SK-N-SH (cell line): ENCODE data around the gene RFX4. TPM values are rescaled to one million over a fixed set of nuclear protein-coding genes. Genes with fewer than 3 reads are reported as not detected.

Source experiments
- CTCF ChIA-PET: fragments of 300-600, 350-600 bp; formaldehyde crosslinking; extraction: SDS; loops from one replicate; lab custom pipeline; 2021; lab: Yijun Ruan, JAX
- POLR2A ChIA-PET: fragments of 350-600 bp; sonication (Branson Sonifier 250); formaldehyde crosslinking; extraction: SDS; loops from one replicate; lab custom pipeline; 2020; ENCODE audit warnings: antibody characterized with exemption, inconsistent platforms; lab: Yijun Ruan, JAX
- DNase-seq: peaks from one replicate; pipeline ENCODE4 v3.0.0; 2012
- H2AFZ ChIP-seq: fragments of 200-600 bp; sonication (generic); 2 replicates; pipeline ENCODE4 v1.8.1; 2016; ENCODE audit warnings: antibody characterized with exemption, mild to moderate bottlenecking, low read depth
- H3F3A ChIP-seq: fragments of 200-600 bp; sonication (generic); replicated peaks from 2 replicates; pipeline ENCODE3; 2016; ENCODE audit warnings: antibody characterized with exemption, mild to moderate bottlenecking; ENCODE audit not compliant: insufficient read depth
- H3K27ac ChIP-seq, 2 experiments: fragments of 200-500 bp in 1 of 2; fragments of 200-600 bp in 1 of 2; sonication (Bioruptor generic) in 1 of 2; sonication (generic), shearing (Covaris generic) in 1 of 2; 2 replicates each; pipeline versions ENCODE4 v1.5.1 to v1.6.1; 2014 to 2016; ENCODE audit warnings: low read depth in 2 of 2, inconsistent platforms in 1 of 2, low read length in 1 of 2, mild to moderate bottlenecking in 1 of 2, mixed read lengths in 1 of 2
- H3K27me3 ChIP-seq: fragments of 200-600 bp; sonication (generic), shearing (Covaris generic); 2 replicates; pipeline ENCODE4 v1.6.1; 2016; ENCODE audit warnings: mixed run types; ENCODE audit not compliant: insufficient read depth
- H3K36me3 ChIP-seq, 2 experiments: fragments of 200-500 bp in 1 of 2; fragments of 200-600 bp in 1 of 2; sonication (Bioruptor generic) in 1 of 2; sonication (generic) in 1 of 2; replicated peaks in 1 of 2; 2 replicates each; pipeline versions ENCODE3 to v1.5.1; 2014 to 2016; ENCODE audit warnings: low read length in 1 of 2, mild to moderate bottlenecking in 1 of 2; ENCODE audit not compliant: insufficient read depth in 2 of 2, control insufficient read depth in 1 of 2
- H3K4me1 ChIP-seq, 2 experiments: fragments of 200-500 bp in 1 of 2; fragments of 200-600 bp in 1 of 2; sonication (Bioruptor generic) in 1 of 2; sonication (generic), shearing (Covaris generic) in 1 of 2; 2 replicates each; pipeline versions ENCODE4 v1.5.1 to v1.6.1; 2014 to 2016; ENCODE audit warnings: low read depth in 1 of 2, low read length in 1 of 2, mixed run types in 1 of 2; ENCODE audit not compliant: insufficient read depth in 2 of 2, control insufficient read depth in 1 of 2
- H3K4me2 ChIP-seq: fragments of 200-600 bp; sonication (generic), shearing (Covaris generic); 2 replicates; pipeline ENCODE4 v1.6.1; 2017; ENCODE audit warnings: mixed run types
- H3K4me3 ChIP-seq, 2 experiments: fragments of 200-500 bp in 1 of 2; fragments of 200-600 bp in 1 of 2; sonication (Bioruptor generic) in 1 of 2; sonication (generic), shearing (Covaris generic) in 1 of 2; 2 replicates each; pipeline versions ENCODE4 v1.5.1 to v1.8.1; 2014 to 2016; ENCODE audit warnings: low read depth in 2 of 2, inconsistent platforms in 1 of 2, low read length in 1 of 2, mild to moderate bottlenecking in 1 of 2, mixed read lengths in 1 of 2, moderate library complexity in 1 of 2
- H3K79me2 ChIP-seq: fragments of 200-600 bp; sonication (generic); 2 replicates; pipeline ENCODE4 v1.8.1; 2017; ENCODE audit warnings: mild to moderate bottlenecking; ENCODE audit not compliant: insufficient read depth
- H3K9ac ChIP-seq: fragments of 200-600 bp; sonication (generic); 2 replicates; pipeline ENCODE4 v1.6.1; 2017; ENCODE audit warnings: mixed run types
- H3K9me2 ChIP-seq: fragments of 200-600 bp; sonication (generic); 2 replicates; pipeline ENCODE4 v1.6.1; 2017; ENCODE audit warnings: mixed run types
- H3K9me3 ChIP-seq: fragments of 200-600 bp; sonication (generic); 2 replicates; pipeline ENCODE4 v1.6.1; 2017; ENCODE audit warnings: mixed run types, mild to moderate bottlenecking, moderate library complexity
- H4K20me1 ChIP-seq: fragments of 200-600 bp; sonication (generic); 2 replicates; pipeline ENCODE4 v1.6.1; 2017; ENCODE audit warnings: mild to moderate bottlenecking, mixed run types; ENCODE audit not compliant: insufficient read depth
- CHD2 ChIP-seq: fragments of 150-350 bp; IDR thresholded peaks from 2 replicates; pipeline ENCODE4 v1.6.1; 2018; ENCODE audit warnings: low read length; ENCODE audit not compliant: partially characterized antibody
- CTCF ChIP-seq: fragments of 200-600 bp; sonication (generic); IDR thresholded peaks from 2 replicates; pipeline ENCODE4 v1.6.1; 2017; ENCODE audit warnings: antibody characterized with exemption, mild to moderate bottlenecking, moderate library complexity
- ELF1 ChIP-seq: IDR thresholded peaks from 2 replicates; pipeline ENCODE4 v1.4.0; 2012
- FOXJ3 ChIP-seq: sonication (generic); formaldehyde crosslinking; IDR thresholded peaks from 2 replicates; pipeline ENCODE4 v1.5.1; 2020; ENCODE audit warnings: mild to moderate bottlenecking, missing genetic modification reagents
- FOXM1 ChIP-seq: IDR thresholded peaks from 2 replicates; pipeline ENCODE4 v1.4.0; 2012; ENCODE audit warnings: low read depth, mild to moderate bottlenecking
- GABPA ChIP-seq: IDR thresholded peaks from 2 replicates; pipeline ENCODE4 v1.4.0; 2012; ENCODE audit warnings: low read depth, mild to moderate bottlenecking
- GATA2 ChIP-seq: sonication (generic); formaldehyde crosslinking; IDR thresholded peaks from 2 replicates; pipeline ENCODE4 v1.5.0; 2020; ENCODE audit warnings: mild to moderate bottlenecking, missing genetic modification reagents
- JUND ChIP-seq: IDR thresholded peaks from 2 replicates; pipeline ENCODE4 v1.4.0; 2012
- MAX ChIP-seq: IDR thresholded peaks from 2 replicates; pipeline ENCODE4 v1.4.0; 2012; ENCODE audit warnings: low read depth
- MXI1 ChIP-seq: IDR thresholded peaks from 2 replicates; pipeline ENCODE4 v1.6.1; 2012; ENCODE audit warnings: mild to moderate bottlenecking, low read depth, low read length, improper control_type of control experiment
- PBX3 ChIP-seq: IDR thresholded peaks from 2 replicates; pipeline ENCODE4; 2012
- RCOR1 ChIP-seq: fragments of 150-350 bp; IDR thresholded peaks from 2 replicates; pipeline ENCODE4 v1.6.1; 2017; ENCODE audit warnings: antibody characterized with exemption, low read length
- REST ChIP-seq: IDR thresholded peaks from 2 replicates; pipeline ENCODE4 v1.6.1; 2012; ENCODE audit warnings: mild to moderate bottlenecking, low read depth, low read length, moderate library complexity
- RFX5 ChIP-seq: IDR thresholded peaks from 2 replicates; pipeline ENCODE4 v1.6.1; 2012; ENCODE audit warnings: mild to moderate bottlenecking, improper control_type of control experiment, low read length
- RXRA ChIP-seq: IDR thresholded peaks from 2 replicates; pipeline ENCODE4 v1.4.0; 2012; ENCODE audit warnings: low read depth, mild to moderate bottlenecking, borderline replicate concordance
- SIN3A ChIP-seq: IDR thresholded peaks from 2 replicates; pipeline ENCODE4 v1.6.1; 2012; ENCODE audit warnings: low read depth, mild to moderate bottlenecking, low read length, moderate library complexity, borderline replicate concordance
- TCF12 ChIP-seq: IDR thresholded peaks from 2 replicates; pipeline ENCODE4 v1.4.0; 2012
- TEAD4 ChIP-seq: IDR thresholded peaks from 2 replicates; pipeline ENCODE4 v1.4.0; 2012; ENCODE audit warnings: mild to moderate bottlenecking, borderline replicate concordance; ENCODE audit not compliant: insufficient read depth
- USF1 ChIP-seq: IDR thresholded peaks from 2 replicates; pipeline ENCODE4 v1.4.0; 2012; ENCODE audit warnings: low read depth, borderline replicate concordance
- USF2 ChIP-seq: fragments of 150-350 bp; IDR thresholded peaks from 2 replicates; pipeline ENCODE4 v1.6.1; 2017; ENCODE audit warnings: antibody characterized with exemption, low read length, low read depth, borderline replicate concordance
- WGBS: methylation state at CpG from one replicate; pipeline ENCODE4 v1.1.6; 2017; ENCODE audit warnings: low lambda C conversion rate; 5-methylcytosine and 5-hydroxymethylcytosine counted together
- polyA plus RNA-seq, 3 experiments: library from polyadenylated mRNA; depleted of rRNA; stranded (reverse); fragments of >200 nt; gene quantifications; 2 replicates each; pipeline ENCODE4 v1.2.3, GENCODE V29; 2012

The RFX4 gene
- polyA plus RNA-seq, 1 of the 3 experiments (the other 2 are of a cell fraction), result not detected

GRCh38 chr12:106669216-106669615, 86.4 kb downstream of the RFX4 start:
- H3K79me2 ChIP-seq, result no peaks in the 10 kb centered on the region
- no peaks in the 10 kb centered on the region for H3K36me3 ChIP-seq
- no peak overlapping the region for H3K4me3 ChIP-seq
- no peak overlapping the region for H2AFZ ChIP-seq
- POLR2A ChIA-PET, result no interaction called here
- no peak for TF ChIP-seq FOXJ3 (CRISPR knock-in tag)
- no peak for TF ChIP-seq GABPA
- no peak for TF ChIP-seq CHD2
- no peak for TF ChIP-seq JUND
- TF ChIP-seq GATA2 (CRISPR knock-in tag), result no peak
- no peak for TF ChIP-seq CTCF
- TF ChIP-seq REST, result no peak
- no peak for TF ChIP-seq ELF1
- TF ChIP-seq RFX5, result no peak
- no peak for TF ChIP-seq RCOR1
- no peak for TF ChIP-seq FOXM1
- TF ChIP-seq TCF12, result no peak
- no peak for TF ChIP-seq MXI1
- H3K9me3 ChIP-seq, result no peaks in the 10 kb centered on the region
- CTCF ChIA-PET, result no interaction called here
- no peak for DNase-seq
- no peaks in the 10 kb centered on the region for H3F3A ChIP-seq
- 14% methylated on average over 3 of the region's 3 CpGs for WGBS
- H3K27ac ChIP-seq, result no peak overlapping the region
- H3K9ac ChIP-seq, result no peak overlapping the region
- H4K20me1 ChIP-seq, result no peaks in the 10 kb centered on the region
- peaks cover 14% of the 10 kb centered on the region; the same call in 1 of the 2 replicates for H3K27me3 ChIP-seq
- H3K9me2 ChIP-seq, result no peaks in the 10 kb centered on the region
- H3K4me2 ChIP-seq, result no peak overlapping the region
- H3K4me1 ChIP-seq, result no peaks in the 10 kb centered on the region

- no peak overlapping the region for H3K9ac ChIP-seq
- POLR2A ChIA-PET, result no interaction called here
- H3K27me3 ChIP-seq, result peaks cover 14% of the 10 kb centered on the region; the same call in 1 of the 2 replicates
- TF ChIP-seq RCOR1 (no peak), JUND (no peak), USF1 (no peak), TEAD4 (no peak), PBX3 (no peak), MAX (no peak), RXRA (no peak), GATA2 (CRISPR knock-in tag) (no peak), USF2 (no peak), SIN3A (no peak), GABPA (no peak)
- H3K4me3 ChIP-seq, result no peak overlapping the region
- H3K27ac ChIP-seq, result no peak overlapping the region
- H3K9me2 ChIP-seq, result no peaks in the 10 kb centered on the region
- no peak overlapping the region for H2AFZ ChIP-seq
- H3K79me2 ChIP-seq, result no peaks in the 10 kb centered on the region
- H3K4me1 ChIP-seq, result no peaks in the 10 kb centered on the region
- H3K36me3 ChIP-seq, result no peaks in the 10 kb centered on the region
- no peaks in the 10 kb centered on the region for H3K9me3 ChIP-seq
- no peak overlapping the region for H3K4me2 ChIP-seq
- CTCF ChIA-PET, result no interaction called here
- 17% methylated on average over 3 of the region's 3 CpGs for WGBS
- no peak for DNase-seq
- H3F3A ChIP-seq, result no peaks in the 10 kb centered on the region
- H4K20me1 ChIP-seq, result no peaks in the 10 kb centered on the region
Measured at GRCh38 chr12:106670131-106670530, 87.3 kb downstream of the RFX4 start.
